B cell (primary cell): ENCODE results near the gene ACHE.

ENCODE experiments used
- CTCF ChIP-seq: fragments of 200-600 bp; IDR thresholded peaks from one replicate; pipeline ENCODE4 v1.8.0; 2022; ENCODE audit warnings: antibody characterized with exemption, mild to moderate bottlenecking
- EZH2 ChIP-seq: IDR thresholded peaks from 2 replicates; pipeline ENCODE4 v1.6.1; 2012; ENCODE audit warnings: borderline replicate concordance, low read depth, mild to moderate bottlenecking, moderate library complexity, low read length; ENCODE audit not compliant: insufficient read depth, poor library complexity, severe bottlenecking

- TF ChIP-seq CTCF (no peak), EZH2 (no peak)
Measured at GRCh38 chr7:100899432-100899831, 3.7 kb upstream of the ACHE start.
